ENCODE results near the gene OTOG.

Gene OTOG

GRCh38 chr11:17546240-17546639 lies 819 bp upstream of the OTOG start:
- in situ Hi-C loops (cut with MboI; ENCODE audit: low sequenced_read_pairs, unreplicated experiment): no loop called here
- TF ChIP-seq CTCF (IDR thresholded peaks at IDR 0.05; ENCODE audit: borderline replicate concordance, control extremely low read depth, extremely low read depth, insufficient read depth, missing control alignments): no peak

GRCh38 chr11:17547932-17548331 lies 873 bp downstream of the OTOG start:
- no peak for TF ChIP-seq CTCF (IDR thresholded peaks at IDR 0.05; ENCODE audit: borderline replicate concordance, control extremely low read depth, extremely low read depth, insufficient read depth, missing control alignments)
- no peak for DNase-seq (ENCODE audit: low spot score)
- in situ Hi-C loops (cut with MboI; ENCODE audit: low sequenced_read_pairs, unreplicated experiment): no loop called here

More at GRCh38 chr11:17546240-17546639, 819 bp upstream of the OTOG start:
- DNase-seq (ENCODE audit: low spot score): no peak

DNA sequence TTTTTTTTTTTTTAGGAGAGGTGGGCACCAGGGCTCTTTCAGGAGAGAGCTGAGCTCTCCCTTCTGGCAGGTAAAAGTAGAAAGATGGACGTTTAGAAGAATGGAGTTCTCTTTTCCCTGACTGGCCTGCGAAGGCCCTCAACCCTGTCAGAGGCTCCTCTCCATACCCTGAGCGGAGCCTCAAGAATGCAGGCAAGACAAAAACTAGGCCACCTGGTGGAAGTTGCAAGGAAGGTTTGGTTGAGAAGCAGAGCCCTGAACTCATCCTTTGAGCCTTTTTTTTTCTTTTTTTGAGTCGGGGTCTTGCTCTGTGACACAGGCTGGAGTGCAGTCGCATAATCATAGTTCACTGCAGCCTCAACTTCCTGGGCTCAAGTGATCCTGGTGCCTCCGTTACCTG lies 1.4 kb downstream of the OTOG start:
- no peak for DNase-seq (ENCODE audit: low spot score)
- in situ Hi-C loops (cut with MboI; ENCODE audit: low sequenced_read_pairs, unreplicated experiment): no loop called here
- no peak for TF ChIP-seq CTCF (IDR thresholded peaks at IDR 0.05; ENCODE audit: borderline replicate concordance, control extremely low read depth, extremely low read depth, insufficient read depth, missing control alignments)

DNA sequence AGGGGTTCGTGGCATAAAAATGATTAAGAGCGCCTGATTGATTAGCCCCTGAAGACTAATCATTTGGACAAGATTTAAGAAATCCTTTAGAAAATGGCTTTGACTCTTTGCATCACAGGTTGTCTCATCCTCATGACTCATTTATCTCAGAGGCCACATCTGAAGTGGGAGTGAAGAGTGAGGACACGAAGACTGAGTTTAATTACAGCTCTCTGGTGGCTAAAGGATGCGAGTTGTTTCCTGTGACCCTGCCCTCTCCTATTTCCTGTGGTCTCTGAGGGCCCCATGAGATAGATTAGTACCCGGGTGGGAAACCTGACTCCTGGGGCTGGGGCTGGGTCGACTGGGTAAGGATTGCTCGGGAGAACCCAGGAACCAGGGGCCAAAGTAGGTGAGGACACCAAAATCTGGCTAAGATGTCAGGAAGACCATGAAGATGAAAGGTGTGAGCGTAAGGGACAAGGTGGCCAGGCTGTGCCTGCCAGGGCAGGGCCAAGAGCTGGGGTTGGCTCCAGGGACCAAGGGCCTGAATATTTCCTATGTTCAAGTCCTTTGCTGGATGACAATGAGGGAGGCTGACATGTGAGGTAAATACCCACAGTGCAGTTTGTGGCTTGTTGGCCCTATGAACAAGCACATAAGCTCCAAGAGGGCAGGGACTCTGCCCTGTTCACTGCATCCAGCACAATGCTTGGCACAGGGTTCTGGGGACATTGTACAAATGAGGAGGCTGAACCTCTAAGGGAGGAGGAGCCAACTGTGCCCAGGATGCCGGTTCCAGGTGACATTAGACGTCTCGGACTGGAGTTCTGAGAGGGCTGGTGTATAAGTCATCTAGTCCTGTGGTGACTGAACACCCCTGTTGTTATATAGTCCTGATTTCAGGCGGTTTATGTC lies 3.6 kb downstream of the OTOG start:
- no peak for DNase-seq (ENCODE audit: low spot score)
- no peak for TF ChIP-seq CTCF (IDR thresholded peaks at IDR 0.05; ENCODE audit: borderline replicate concordance, control extremely low read depth, extremely low read depth, insufficient read depth, missing control alignments)
- in situ Hi-C loops (cut with MboI; ENCODE audit: low sequenced_read_pairs, unreplicated experiment): no loop called here

- DNase-seq (ENCODE audit: low spot score): no peak
- in situ Hi-C loops (cut with MboI; ENCODE audit: low sequenced_read_pairs, unreplicated experiment): no loop called here
- TF ChIP-seq CTCF (IDR thresholded peaks at IDR 0.05; ENCODE audit: borderline replicate concordance, control extremely low read depth, extremely low read depth, insufficient read depth, missing control alignments): no peak
Measured at GRCh38 chr11:17551347-17552040, 4.4 kb downstream of the OTOG start.

DNA sequence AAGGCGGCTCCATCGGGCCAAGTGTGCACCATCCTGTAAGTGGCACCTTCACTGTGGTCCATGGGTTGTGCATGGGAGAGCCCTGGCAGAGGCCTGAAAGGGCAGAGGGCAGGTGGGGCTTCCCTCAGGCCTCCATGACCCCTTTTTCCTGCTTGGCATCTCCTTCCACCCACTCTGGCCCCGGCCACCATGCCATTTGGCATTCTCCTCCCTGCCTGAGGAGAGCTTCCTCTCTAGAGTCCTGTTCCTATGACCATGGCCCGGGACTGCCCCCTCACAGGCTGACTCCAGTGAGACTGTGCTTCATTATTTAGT lies 4.9 kb downstream of the OTOG start:
- in situ Hi-C loops (cut with MboI; ENCODE audit: low sequenced_read_pairs, unreplicated experiment): no loop called here
- DNase-seq (ENCODE audit: low spot score): no peak
- TF ChIP-seq CTCF (IDR thresholded peaks at IDR 0.05; ENCODE audit: borderline replicate concordance, control extremely low read depth, extremely low read depth, insufficient read depth, missing control alignments): no peak
